Activated CD4-positive, alpha-beta T cell treated with anti-CD3 and anti-CD28 coated beads, Interleukin-2, amount 10 ng/mL, durations not matched to agents 7 days and 5 days (primary cell): Measurements from ENCODE around the gene IDUA. TPM values are rescaled to one million over a fixed set of nuclear protein-coding genes. Genes with fewer than 3 reads are reported as not detected.

Source experiments
- CTCF ChIA-PET: fragments of 350-600 bp; sonication (Branson Sonifier 250); formaldehyde crosslinking; loops from one replicate; lab custom pipeline; 2021; ENCODE audit warnings: antibody characterized with exemption; lab: Charles Lee
- POLR2A ChIA-PET: fragments of 350-600 bp; sonication (Branson Sonifier 250); formaldehyde crosslinking; loops from one replicate; lab custom pipeline; 2021; ENCODE audit warnings: antibody characterized with exemption; lab: Charles Lee
- DNase-seq: peaks from one replicate; pipeline ENCODE4 v3.0.0-alpha.2; 2020
- H3K27ac Mint-ChIP-seq: one replicate; pipeline ENCODE4 v1.8.0; 2021; ENCODE audit warnings: mild to moderate bottlenecking, moderate library complexity, mixed read lengths
- H3K27me3 Mint-ChIP-seq: one replicate; pipeline ENCODE4 v1.8.0; 2021; ENCODE audit warnings: mixed read lengths
- H3K36me3 Mint-ChIP-seq: one replicate; pipeline ENCODE4 v1.8.0; 2021; ENCODE audit warnings: low read depth, mixed read lengths
- H3K4me1 Mint-ChIP-seq: one replicate; pipeline ENCODE4 v1.8.0; 2021; ENCODE audit warnings: mixed read lengths
- H3K4me3 Mint-ChIP-seq: one replicate; pipeline ENCODE4 v1.8.0; 2021; ENCODE audit warnings: mild to moderate bottlenecking, moderate library complexity, mixed read lengths
- H3K9me3 Mint-ChIP-seq: one replicate; pipeline ENCODE4 v1.8.0; 2021; ENCODE audit warnings: mixed read lengths
- total RNA-seq, 2 experiments: library from RNA; stranded (reverse); gene quantifications; one replicate each; pipeline ENCODE4 v1.2.3, GENCODE V29; 2021

The IDUA gene
- total RNA-seq, 2 experiments from 2014 or later, result 35.0 to 43.3 TPM

- DNase-seq, result no peak
- H3K4me1 Mint-ChIP-seq, result peaks cover 8% of the 10 kb centered on the region
- no peaks in the 10 kb centered on the region for H3K9me3 Mint-ChIP-seq
- H3K4me3 Mint-ChIP-seq, result no peak overlapping the region
- ChIA-PET CTCF (no interaction called here), POLR2A (no interaction called here)
- no peaks in the 10 kb centered on the region for H3K27me3 Mint-ChIP-seq
- no peak overlapping the region for H3K27ac Mint-ChIP-seq
- H3K36me3 Mint-ChIP-seq, result peaks cover 3% of the 10 kb centered on the region
Measured at GRCh38 chr4:1028574-1029220, 41.9 kb downstream of the IDUA start.

DNA sequence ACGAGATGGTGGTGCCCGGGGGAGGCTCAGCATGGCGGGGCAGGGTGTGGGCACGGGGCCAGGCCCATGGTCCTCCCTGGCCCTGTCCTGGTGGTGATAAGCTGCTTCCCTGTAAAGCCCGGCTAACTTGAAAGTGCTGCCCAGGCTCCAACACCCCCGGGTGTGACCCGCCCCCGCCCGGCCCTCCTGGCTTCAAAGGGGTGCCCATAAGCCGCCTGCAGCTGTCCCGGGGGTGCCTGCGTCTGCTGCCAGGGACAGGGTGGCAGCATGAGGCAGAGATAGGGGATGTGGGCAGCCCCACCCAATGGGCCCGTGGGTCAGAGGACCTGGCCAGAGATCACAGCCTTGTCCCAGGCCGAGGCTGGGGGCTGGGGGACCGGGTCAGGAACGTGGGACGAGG is 42.7 kb downstream of the IDUA start:
- H3K36me3 Mint-ChIP-seq, result peaks cover 3% of the 10 kb centered on the region
- no peaks in the 10 kb centered on the region for H3K9me3 Mint-ChIP-seq
- no peak overlapping the region for H3K4me3 Mint-ChIP-seq
- ChIA-PET POLR2A (no interaction called here), CTCF (no interaction called here)
- H3K27ac Mint-ChIP-seq, result no peak overlapping the region
- no peak for DNase-seq
- no peaks in the 10 kb centered on the region for H3K27me3 Mint-ChIP-seq
- peaks cover 8% of the 10 kb centered on the region for H3K4me1 Mint-ChIP-seq

GRCh38 chr4:1030031-1030430 is 43.2 kb downstream of the IDUA start:
- no peaks in the 10 kb centered on the region for H3K9me3 Mint-ChIP-seq
- H3K27me3 Mint-ChIP-seq, result no peaks in the 10 kb centered on the region
- H3K4me3 Mint-ChIP-seq, result no peak overlapping the region
- CTCF ChIA-PET, result interaction anchor here (1.1 kb wide), 1 partner anchor 85 kb away, joined by 3 read pairs; no protein-coding TSS in a partner anchor
- no peak overlapping the region for H3K27ac Mint-ChIP-seq
- peaks cover 8% of the 10 kb centered on the region for H3K4me1 Mint-ChIP-seq
- peaks cover 3% of the 10 kb centered on the region for H3K36me3 Mint-ChIP-seq
- DNase-seq, result no peak
- POLR2A ChIA-PET, result no interaction called here

DNA sequence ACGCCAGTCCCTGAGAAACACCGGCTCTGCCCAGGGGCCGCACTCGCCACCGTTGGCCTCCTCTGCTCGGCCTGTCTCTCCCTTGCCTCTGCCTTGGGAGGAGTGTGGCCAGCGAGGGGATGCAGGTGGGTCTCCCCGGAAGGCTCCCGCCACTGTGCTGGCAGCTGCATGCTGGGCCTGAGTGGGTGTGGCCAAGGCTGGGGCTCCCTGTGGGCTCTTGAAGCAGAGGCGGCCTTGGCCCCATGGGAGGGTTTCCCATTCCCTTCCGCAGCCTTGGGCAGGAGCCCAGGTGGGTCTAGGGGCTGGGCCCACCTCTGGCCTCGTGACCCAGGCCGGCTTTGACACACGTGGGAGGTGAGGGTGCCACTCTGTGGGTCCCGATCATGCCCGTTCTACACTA is 43.7 kb downstream of the IDUA start:
- Mint-ChIP-seq H3K27me3 (no peaks in the 10 kb centered on the region), H3K36me3 (no peaks in the 10 kb centered on the region), H3K9me3 (no peaks in the 10 kb centered on the region), H3K4me1 (peaks cover 8% of the 10 kb centered on the region), H3K27ac (no peak overlapping the region), H3K4me3 (no peak overlapping the region)
- CTCF ChIA-PET, result interaction anchor here (1.1 kb wide), 1 partner anchor 84 kb away, joined by 3 read pairs; no protein-coding TSS in a partner anchor
- DNase-seq, result no peak
- POLR2A ChIA-PET, result no interaction called here

DNA sequence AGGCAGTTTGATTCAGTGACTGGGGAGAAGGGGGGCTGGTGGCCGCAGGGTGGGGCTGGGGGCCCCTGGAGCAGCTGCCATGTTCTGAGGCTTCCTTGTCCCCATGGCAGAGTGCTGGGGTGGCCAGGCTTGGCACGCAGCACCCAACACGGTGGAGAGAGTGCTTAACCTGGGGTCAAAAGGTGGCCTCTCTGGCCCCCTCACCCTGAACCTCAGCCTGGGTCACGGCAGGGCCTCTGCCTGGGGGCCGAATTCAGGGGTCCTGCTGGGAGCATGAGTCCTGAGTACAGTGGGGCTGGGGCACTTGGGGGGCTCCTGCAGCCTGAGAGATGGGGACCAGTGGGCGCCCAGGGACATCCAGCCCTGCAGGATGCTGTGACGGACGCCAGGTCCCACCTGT is 44.5 kb downstream of the IDUA start:
- no peaks in the 10 kb centered on the region for H3K9me3 Mint-ChIP-seq
- no peak for DNase-seq
- no peaks in the 10 kb centered on the region for H3K27me3 Mint-ChIP-seq
- no peak overlapping the region for H3K27ac Mint-ChIP-seq
- H3K36me3 Mint-ChIP-seq, result no peaks in the 10 kb centered on the region
- ChIA-PET CTCF (no interaction called here), POLR2A (no interaction called here)
- no peak overlapping the region for H3K4me3 Mint-ChIP-seq
- H3K4me1 Mint-ChIP-seq, result peaks cover under 1% of the 10 kb centered on the region

DNA sequence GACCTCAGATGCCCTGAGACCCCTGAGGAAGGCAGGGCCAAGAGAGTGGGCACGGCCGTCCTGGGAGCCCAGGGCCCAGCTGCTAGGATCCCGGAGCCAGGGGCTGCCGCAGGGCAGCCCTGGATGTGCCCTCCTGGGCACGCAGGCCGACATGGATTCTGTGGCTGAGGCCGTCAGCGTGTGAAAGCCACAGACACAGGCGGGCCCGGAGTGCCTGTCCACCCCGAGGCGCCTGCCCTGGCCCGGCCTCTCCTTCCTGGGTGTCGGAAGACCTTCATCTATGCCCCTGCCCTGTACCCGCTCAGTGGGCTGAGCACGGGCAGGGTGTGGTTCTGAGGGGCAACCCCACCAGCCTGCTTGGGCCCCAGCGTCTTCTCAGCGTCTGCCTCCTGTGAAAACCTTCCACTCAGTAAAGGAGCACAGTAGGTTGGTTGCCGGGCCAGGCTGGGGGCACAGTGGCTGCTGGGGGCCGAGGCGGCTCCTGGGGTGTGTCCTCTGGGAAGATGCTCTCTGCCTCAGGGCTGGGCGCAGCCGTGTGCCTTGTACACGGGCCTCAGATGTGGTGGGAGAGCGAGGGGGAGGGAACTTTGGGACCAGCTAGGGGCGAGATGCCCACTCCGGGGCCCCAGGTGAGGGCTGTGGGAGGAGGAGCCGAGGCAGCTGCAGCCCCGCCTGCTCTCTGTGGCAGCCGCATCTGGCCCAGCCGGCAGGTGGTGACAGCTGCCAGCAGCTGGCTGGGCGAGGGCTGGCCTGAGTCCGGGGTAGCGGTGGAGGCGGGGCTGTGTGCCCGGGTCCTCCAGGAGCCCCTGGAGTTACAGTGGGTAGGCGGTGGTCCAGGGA is 45.3 kb downstream of the IDUA start:
- POLR2A ChIA-PET, result no interaction called here
- no peaks in the 10 kb centered on the region for H3K9me3 Mint-ChIP-seq
- H3K36me3 Mint-ChIP-seq, result no peaks in the 10 kb centered on the region
- CTCF ChIA-PET, result no interaction called here
- H3K4me1 Mint-ChIP-seq, result no peaks in the 10 kb centered on the region
- no peak overlapping the region for H3K27ac Mint-ChIP-seq
- H3K4me3 Mint-ChIP-seq, result no peak overlapping the region
- DNase-seq, result no peak
- no peaks in the 10 kb centered on the region for H3K27me3 Mint-ChIP-seq

- no peaks in the 10 kb centered on the region for H3K9me3 Mint-ChIP-seq
- H3K36me3 Mint-ChIP-seq, result no peaks in the 10 kb centered on the region
- H3K27me3 Mint-ChIP-seq, result no peaks in the 10 kb centered on the region
- POLR2A ChIA-PET, result no interaction called here
- CTCF ChIA-PET, result no interaction called here
- DNase-seq, result no peak
- no peak overlapping the region for H3K27ac Mint-ChIP-seq
- no peaks in the 10 kb centered on the region for H3K4me1 Mint-ChIP-seq
- no peak overlapping the region for H3K4me3 Mint-ChIP-seq
Measured at GRCh38 chr4:1032861-1033260, 46.0 kb downstream of the IDUA start.

DNA sequence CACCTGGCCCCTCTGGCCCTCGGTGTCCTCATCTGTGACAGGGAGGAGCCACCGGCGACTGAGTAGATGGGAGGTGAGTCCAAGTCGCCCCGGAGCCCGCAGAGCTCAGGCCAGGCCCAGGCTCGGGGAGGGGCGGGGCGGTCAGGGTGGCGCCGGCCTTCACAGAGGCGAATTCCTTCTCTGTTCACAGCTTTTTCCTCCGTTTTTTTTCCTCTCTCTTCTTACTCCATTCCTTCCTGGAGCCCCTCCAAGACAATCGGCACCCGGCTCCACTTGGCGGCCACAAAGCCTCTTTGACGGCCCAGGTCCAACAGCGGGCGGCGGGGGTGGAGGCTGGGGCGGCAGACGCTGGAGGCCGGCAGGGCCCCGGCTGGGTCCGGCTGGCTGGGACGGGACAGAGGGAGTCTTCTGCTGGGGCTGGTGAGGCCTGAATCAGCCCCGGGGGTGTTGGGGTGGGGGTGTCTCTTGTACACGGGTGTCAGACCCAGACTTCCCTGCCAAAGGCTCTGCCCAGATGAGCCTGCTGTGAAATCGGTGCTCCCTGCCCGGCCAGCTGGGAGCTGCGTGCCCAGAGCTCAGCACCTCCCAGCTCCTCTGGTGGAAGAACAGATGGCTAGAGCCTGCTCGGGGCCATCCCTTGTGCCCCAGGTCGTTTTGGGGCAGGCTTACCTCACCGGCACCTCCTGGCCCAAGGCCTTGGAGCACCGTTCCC is 47.2 kb downstream of the IDUA start:
- Mint-ChIP-seq H3K4me3 (no peak overlapping the region), H3K27ac (no peak overlapping the region), H3K4me1 (no peaks in the 10 kb centered on the region), H3K27me3 (no peaks in the 10 kb centered on the region), H3K36me3 (no peaks in the 10 kb centered on the region), H3K9me3 (no peaks in the 10 kb centered on the region)
- no peak for DNase-seq
- ChIA-PET POLR2A (no interaction called here), CTCF (no interaction called here)

DNA sequence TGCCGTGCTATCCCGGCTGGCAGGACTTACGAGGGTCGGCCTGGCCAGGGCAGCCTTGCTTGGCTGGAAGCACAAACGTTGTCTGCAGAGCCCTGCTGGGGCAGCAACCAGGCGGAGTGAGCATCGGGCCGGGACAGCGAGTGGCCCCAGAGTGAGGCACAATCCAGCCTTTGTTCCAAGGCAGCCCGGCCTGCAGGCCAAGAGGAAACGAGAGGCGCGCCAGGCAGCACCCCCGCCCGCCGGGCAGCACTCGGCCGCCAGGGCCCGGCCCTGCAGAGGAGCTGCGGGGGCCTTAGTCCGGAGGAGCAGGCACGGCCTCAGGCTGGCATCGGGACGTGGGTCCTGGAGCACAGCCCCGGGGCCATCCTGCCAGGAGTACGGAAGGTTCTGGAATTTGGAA is 48.7 kb downstream of the IDUA start:
- H3K4me3 Mint-ChIP-seq, result no peak overlapping the region
- H3K27ac Mint-ChIP-seq, result no peak overlapping the region
- no peaks in the 10 kb centered on the region for H3K9me3 Mint-ChIP-seq
- no peaks in the 10 kb centered on the region for H3K27me3 Mint-ChIP-seq
- no peaks in the 10 kb centered on the region for H3K4me1 Mint-ChIP-seq
- DNase-seq, result no peak
- no peaks in the 10 kb centered on the region for H3K36me3 Mint-ChIP-seq
- POLR2A ChIA-PET, result no interaction called here
- CTCF ChIA-PET, result interaction anchor here (0.6 kb wide), 1 partner anchor 278 kb away, joined by 3 read pairs; no protein-coding TSS in a partner anchor

DNA sequence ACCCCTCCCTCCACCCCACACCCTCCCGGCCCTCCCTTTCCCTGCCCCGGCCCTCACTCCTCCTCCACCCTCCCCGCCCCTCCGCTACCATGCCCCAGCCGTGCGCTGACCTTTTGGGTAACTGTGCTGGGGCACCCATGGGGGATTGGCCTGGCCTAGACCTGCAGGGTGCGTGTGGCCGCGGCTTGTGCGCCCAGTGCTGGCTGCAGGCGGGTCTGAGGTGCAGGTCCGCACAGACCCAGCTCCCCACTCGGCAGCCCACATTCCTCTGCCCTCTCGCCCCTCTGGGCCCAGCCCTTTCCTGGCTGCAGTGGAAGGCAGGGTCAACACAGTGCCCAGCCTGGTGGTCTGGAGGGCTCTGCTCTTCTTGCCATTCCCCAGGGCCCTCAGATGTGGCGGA is 49.3 kb downstream of the IDUA start:
- ChIA-PET POLR2A (interaction anchor here (0.6 kb wide), 1 partner anchor 185 kb away, joined by 3 read pairs; no protein-coding TSS in a partner anchor), CTCF (no interaction called here)
- no peaks in the 10 kb centered on the region for H3K36me3 Mint-ChIP-seq
- no peak overlapping the region for H3K4me3 Mint-ChIP-seq
- H3K9me3 Mint-ChIP-seq, result no peaks in the 10 kb centered on the region
- no peak for DNase-seq
- no peak overlapping the region for H3K27ac Mint-ChIP-seq
- H3K4me1 Mint-ChIP-seq, result no peaks in the 10 kb centered on the region
- no peaks in the 10 kb centered on the region for H3K27me3 Mint-ChIP-seq

DNA sequence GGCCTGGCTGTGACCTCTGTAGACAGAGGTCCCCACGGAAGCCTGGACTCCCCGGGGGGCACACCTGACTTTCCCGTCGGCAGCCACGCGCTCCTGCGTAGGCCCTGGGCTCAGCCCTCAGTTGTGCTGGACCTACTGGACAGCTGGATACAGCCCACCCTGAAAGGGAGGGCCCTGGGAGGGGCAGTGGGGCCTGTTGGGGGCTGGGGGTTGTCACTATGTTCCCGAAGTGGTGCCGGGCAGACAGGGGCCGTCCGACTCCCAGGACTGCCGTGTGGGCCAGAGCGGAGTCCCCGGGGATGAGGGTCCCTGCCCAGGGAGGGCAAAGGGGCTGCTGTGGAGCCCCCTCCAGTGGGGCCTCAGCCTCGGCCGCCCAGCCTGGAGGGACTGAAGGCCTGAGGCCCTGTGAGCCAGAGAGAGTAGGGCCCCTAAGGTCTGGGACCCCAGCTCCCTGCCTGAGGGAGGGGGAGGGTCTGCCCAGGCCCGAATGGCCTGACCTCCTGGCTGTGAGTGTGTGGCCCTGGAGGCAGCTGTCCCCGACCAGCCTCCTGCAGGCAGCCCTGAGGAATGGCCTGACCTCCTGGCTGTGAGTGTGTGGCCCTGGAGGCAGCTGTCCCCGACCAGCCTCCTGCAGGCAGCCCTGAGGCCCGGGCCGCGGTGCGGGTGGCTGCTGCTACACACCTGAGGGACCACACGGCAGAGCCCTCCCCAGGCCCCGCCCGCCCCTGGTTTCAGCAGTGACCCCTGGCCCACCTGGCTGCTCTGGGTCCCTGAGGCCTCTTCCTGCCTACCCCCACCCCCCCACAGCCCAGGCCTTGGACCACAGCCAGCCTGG is 50.3 kb downstream of the IDUA start:
- Mint-ChIP-seq H3K36me3 (no peaks in the 10 kb centered on the region), H3K4me3 (no peak overlapping the region), H3K4me1 (no peaks in the 10 kb centered on the region), H3K27me3 (no peaks in the 10 kb centered on the region), H3K27ac (no peak overlapping the region), H3K9me3 (no peaks in the 10 kb centered on the region)
- DNase-seq, result no peak
- ChIA-PET CTCF (interaction anchor here (1.9 kb wide), 1 partner anchor 19 kb away, joined by 4 read pairs; no protein-coding TSS in a partner anchor), POLR2A (interaction anchor here (0.5 to 0.6 kb wide), 2 partner anchors 186 to 270 kb away, joined by 3 read pairs; no protein-coding TSS in a partner anchor)

GRCh38 chr4:1038948-1039492 is 52.2 kb downstream of the IDUA start:
- CTCF ChIA-PET, result interaction anchor here (1.9 kb wide), 1 partner anchor 17 kb away, joined by 4 read pairs; no protein-coding TSS in a partner anchor
- no peaks in the 10 kb centered on the region for H3K9me3 Mint-ChIP-seq
- H3K27ac Mint-ChIP-seq, result no peak overlapping the region
- no peaks in the 10 kb centered on the region for H3K4me1 Mint-ChIP-seq
- no peak for DNase-seq
- H3K36me3 Mint-ChIP-seq, result no peaks in the 10 kb centered on the region
- POLR2A ChIA-PET, result no interaction called here
- H3K27me3 Mint-ChIP-seq, result no peaks in the 10 kb centered on the region
- H3K4me3 Mint-ChIP-seq, result no peak overlapping the region
